Spinal cord (tissue), 10 donors: ENCODE results near the gene DCUN1D2. TPM values are rescaled to one million over a fixed set of nuclear protein-coding genes. Genes with fewer than 3 reads are reported as not detected.
A peak's percentile ranks its signal among the peaks of the same experiment; 100 is the strongest.

Source experiments
- DNase-seq, 6 donors: peaks; one replicate each; pipeline versions ENCODE4 v3.0.0 to v3.0.0-alpha.2; 2013 to 2015; ENCODE audit warnings: low spot score in 6 of 6, low read depth in 4 of 6
- H3K27ac ChIP-seq: one replicate; pipeline ENCODE4 v1.5.1; 2013; ENCODE audit warnings: low read depth, low read length, control low read depth
- H3K27me3 ChIP-seq: one replicate; pipeline ENCODE4 v1.6.1; 2013; ENCODE audit warnings: low read length; ENCODE audit not compliant: control insufficient read depth, insufficient read depth
- H3K36me3 ChIP-seq: one replicate; pipeline ENCODE4 v1.6.1; 2013; ENCODE audit warnings: low read length; ENCODE audit not compliant: control insufficient read depth, insufficient read depth
- H3K4me1 ChIP-seq: one replicate; pipeline ENCODE4 v1.6.1; 2013; ENCODE audit warnings: low read length; ENCODE audit not compliant: control insufficient read depth, insufficient read depth
- H3K4me3 ChIP-seq: one replicate; pipeline ENCODE4 v1.5.1; 2013; ENCODE audit warnings: low read depth, low read length, control low read depth
- H3K9me3 ChIP-seq: one replicate; pipeline ENCODE4 v1.6.1; 2013; ENCODE audit warnings: low read length; ENCODE audit not compliant: control insufficient read depth, insufficient read depth
- WGBS: methylation state at CpG from one replicate; pipeline ENCODE4 v1.1.5; 2013; ENCODE audit warnings: missing lambda C conversion rate; ENCODE audit not compliant: insufficient coverage; 5-methylcytosine and 5-hydroxymethylcytosine counted together
- long read RNA-seq, 4 donors: transcript quantifications; one replicate each; lab custom pipeline, GENCODE V29; 2026
- polyA plus RNA-seq, 2 donors: library from polyadenylated mRNA; unstranded; fragments of 120-200 nt; gene quantifications; one replicate each; pipeline ENCODE4 v1.2.1, GENCODE V29; 2013; ENCODE audit not compliant: insufficient read length in 2 of 2
- total RNA-seq, 2 donors: library from RNA; depleted of rRNA in 1 of 2; stranded (reverse); fragments of 120-200 nt in 1 of 2; fragments of >200 nt in 1 of 2; gene quantifications; one replicate each; pipeline versions ENCODE4 v1.2.3 to v1.2.4, GENCODE V29; 2013 to 2014
- donor health status: healthy.

The DCUN1D2 gene
- total RNA-seq = 10 to 100 TPM; 25.8 to 34.2 TPM
- 10 to 100 TPM; 32.0 to 41.3 TPM for polyA plus RNA-seq
- long read RNA-seq, donor 1, transcript DCUN1D2-208 (7 exons, 2,045 nt) = major isoform, 5 of 6 reads
- long read RNA-seq, donor 1, partial matches to known transcripts = 0 of 6 reads
- long read RNA-seq, donor 1, other reads (novel, unspliced or antisense) = 0 of 6 reads
- long read RNA-seq, donor 2 = 0 reads
- long read RNA-seq, donor 3, partial matches to known transcripts = 0 of 1 reads
- long read RNA-seq, donor 3, other reads (novel, unspliced or antisense) = 0 of 1 reads
- long read RNA-seq, donor 4, partial matches to known transcripts = 0 of 2 reads
- long read RNA-seq, donor 4, other reads (novel, unspliced or antisense) = 0 of 2 reads

- Histone ChIP-seq H3K9me3 (no peaks in the 10 kb centered on the region), H3K4me3 (peak within 1 kb of the TSS; percentile 65), H3K4me1 (peaks cover 28% of the 10 kb centered on the region), H3K36me3 (peaks cover 10% of the 10 kb centered on the region), H3K27me3 (no peaks in the 10 kb centered on the region), H3K27ac (peak within 1 kb of the TSS; percentile 62)
- DNase-seq = peak; percentile 78 to 97 (median 88)
- under 1% methylated on average over 115 of the region's 115 CpGs for WGBS
Measured at GRCh38 chr13:113490496-113491417, at the start of gene DCUN1D2. TSS of gene DCUN1D2 (minus strand) at chr13:113490711. CDS start at chr13:113490669, 42 bp downstream.

GRCh38 chr13:113539822-113540221 lies 49.3 kb upstream of the DCUN1D2 start:
- 93% methylated on average over 11 of the region's 15 CpGs for WGBS
- Histone ChIP-seq H3K9me3 (no peaks in the 10 kb centered on the region), H3K27ac (no peak overlapping the region), H3K36me3 (peaks cover 57% of the 10 kb centered on the region), H3K4me1 (no peaks in the 10 kb centered on the region), H3K27me3 (no peaks in the 10 kb centered on the region), H3K4me3 (no peak overlapping the region)
- DNase-seq = no peak

- Histone ChIP-seq H3K27ac (no peak overlapping the region), H3K9me3 (no peaks in the 10 kb centered on the region), H3K4me3 (no peak overlapping the region), H3K36me3 (peaks cover 57% of the 10 kb centered on the region), H3K27me3 (no peaks in the 10 kb centered on the region), H3K4me1 (no peaks in the 10 kb centered on the region)
- 88% methylated on average over 7 of the region's 18 CpGs for WGBS
- no peak for DNase-seq
Measured at GRCh38 chr13:113539176-113539575, 48.7 kb upstream of the DCUN1D2 start.

GRCh38 chr13:113538689-113539058 lies 48.2 kb upstream of the DCUN1D2 start:
- no peaks in the 10 kb centered on the region for H3K27me3 ChIP-seq
- H3K27ac ChIP-seq = no peak overlapping the region
- 92% methylated on average over 22 of the region's 28 CpGs for WGBS
- DNase-seq = no peak
- peaks cover 53% of the 10 kb centered on the region for H3K36me3 ChIP-seq
- H3K4me3 ChIP-seq = no peak overlapping the region
- no peaks in the 10 kb centered on the region for H3K4me1 ChIP-seq
- H3K9me3 ChIP-seq = no peaks in the 10 kb centered on the region

GRCh38 chr13:113537909-113538688 lies 47.6 kb upstream of the DCUN1D2 start:
- Histone ChIP-seq H3K36me3 (peaks cover 57% of the 10 kb centered on the region), H3K4me1 (no peaks in the 10 kb centered on the region), H3K27me3 (no peaks in the 10 kb centered on the region), H3K9me3 (no peaks in the 10 kb centered on the region), H3K4me3 (no peak overlapping the region), H3K27ac (no peak overlapping the region)
- DNase-seq = no peak
- WGBS = 91% methylated on average over 21 of the region's 21 CpGs

- no peak overlapping the region for H3K4me3 ChIP-seq
Measured at GRCh38 chr13:113537205-113537604, 46.7 kb upstream of the DCUN1D2 start.

GRCh38 chr13:113536461-113537110 lies 46.1 kb upstream of the DCUN1D2 start:
- H3K9me3 ChIP-seq = no peaks in the 10 kb centered on the region
- DNase-seq = no peak
- no peak overlapping the region for H3K27ac ChIP-seq
- peaks cover 4% of the 10 kb centered on the region for H3K4me1 ChIP-seq
- peaks cover 71% of the 10 kb centered on the region for H3K36me3 ChIP-seq
- H3K27me3 ChIP-seq = no peaks in the 10 kb centered on the region
- WGBS = 96% methylated on average over 16 of the region's 18 CpGs
- H3K4me3 ChIP-seq = no peak overlapping the region

More at GRCh38 chr13:113537205-113537604, 46.7 kb upstream of the DCUN1D2 start:
- DNase-seq = no peak
- Histone ChIP-seq H3K27ac (no peak overlapping the region), H3K4me1 (peaks cover 3% of the 10 kb centered on the region), H3K27me3 (no peaks in the 10 kb centered on the region), H3K36me3 (peaks cover 64% of the 10 kb centered on the region), H3K9me3 (no peaks in the 10 kb centered on the region)
- WGBS = 90% methylated on average over 19 of the region's 19 CpGs

GRCh38 chr13:113535381-113535781 lies 44.9 kb upstream of the DCUN1D2 start:
- Histone ChIP-seq H3K27ac (no peak overlapping the region), H3K4me3 (no peak overlapping the region), H3K9me3 (no peaks in the 10 kb centered on the region), H3K4me1 (peaks cover 4% of the 10 kb centered on the region), H3K27me3 (no peaks in the 10 kb centered on the region), H3K36me3 (peaks cover 76% of the 10 kb centered on the region)
- DNase-seq = no peak
- WGBS = 96% methylated on average over 13 of the region's 13 CpGs
